Peyer's patch (tissue), 4 donors: ENCODE results near the gene PDZK1IP1.

Experiments used
- POLR2A ChIP-seq, 2 donors: fragments of 450-650 bp; IDR thresholded peaks; one replicate each; pipeline ENCODE4 v1.5.1; 2017; ENCODE audit warnings: antibody characterized with exemption in 2 of 2, mild to moderate bottlenecking in 2 of 2, moderate library complexity in 2 of 2
- TF ChIP-seq, protein P1 (sequence below), 6 experiments: fragments of 450-650 bp in 4 of 6; fragments of 200-600 bp in 2 of 6; sonication (generic) in 1 of 6; IDR thresholded peaks; one replicate each; pipeline ENCODE4 v1.5.1; 2017 to 2019; ENCODE audit warnings: antibody characterized with exemption in 6 of 6, mild to moderate bottlenecking in 3 of 6, moderate library complexity in 1 of 6

DNA sequence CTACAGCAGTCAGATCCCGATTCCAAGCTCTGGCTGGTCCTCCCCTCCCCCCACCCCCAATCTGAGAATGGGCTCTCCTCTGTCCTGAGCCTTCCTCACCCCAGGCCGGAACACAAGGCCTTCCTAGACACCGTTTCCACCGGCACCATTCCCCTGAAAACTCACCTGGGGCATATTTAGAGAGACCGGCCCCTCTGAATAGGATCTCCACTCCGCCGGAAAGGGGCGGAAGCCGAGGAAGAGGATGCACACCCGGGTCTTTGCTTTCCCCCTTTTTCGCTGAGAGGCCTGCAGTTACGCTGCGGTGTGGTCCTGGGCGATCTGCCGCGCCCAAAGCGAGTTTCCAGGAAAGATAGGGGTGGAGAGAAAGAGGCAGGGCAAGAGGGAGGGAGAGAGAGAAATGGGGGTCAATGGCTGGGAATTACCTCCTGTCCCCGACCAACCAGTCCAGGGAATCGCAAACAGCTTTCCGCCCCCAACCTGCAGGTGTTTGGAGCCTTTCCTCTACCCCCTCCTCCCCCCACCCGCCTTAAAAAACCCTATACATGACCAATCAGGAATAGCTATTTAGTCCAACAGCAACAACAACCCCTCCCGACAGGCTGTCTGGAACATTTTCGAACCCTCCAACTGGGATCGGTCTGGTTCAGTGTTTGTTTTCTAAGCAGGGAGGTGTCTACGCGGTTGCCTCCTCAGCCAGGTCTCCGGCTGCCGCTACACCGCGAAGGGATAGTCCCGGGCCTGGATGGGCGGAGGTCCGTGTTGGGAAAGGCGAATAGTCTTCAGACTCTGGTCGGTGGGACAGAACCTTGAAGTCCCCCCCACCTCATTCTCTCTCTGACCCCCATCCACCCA, 39.4 kb upstream of the PDZK1IP1 start:
- TF ChIP-seq, protein P1, sequence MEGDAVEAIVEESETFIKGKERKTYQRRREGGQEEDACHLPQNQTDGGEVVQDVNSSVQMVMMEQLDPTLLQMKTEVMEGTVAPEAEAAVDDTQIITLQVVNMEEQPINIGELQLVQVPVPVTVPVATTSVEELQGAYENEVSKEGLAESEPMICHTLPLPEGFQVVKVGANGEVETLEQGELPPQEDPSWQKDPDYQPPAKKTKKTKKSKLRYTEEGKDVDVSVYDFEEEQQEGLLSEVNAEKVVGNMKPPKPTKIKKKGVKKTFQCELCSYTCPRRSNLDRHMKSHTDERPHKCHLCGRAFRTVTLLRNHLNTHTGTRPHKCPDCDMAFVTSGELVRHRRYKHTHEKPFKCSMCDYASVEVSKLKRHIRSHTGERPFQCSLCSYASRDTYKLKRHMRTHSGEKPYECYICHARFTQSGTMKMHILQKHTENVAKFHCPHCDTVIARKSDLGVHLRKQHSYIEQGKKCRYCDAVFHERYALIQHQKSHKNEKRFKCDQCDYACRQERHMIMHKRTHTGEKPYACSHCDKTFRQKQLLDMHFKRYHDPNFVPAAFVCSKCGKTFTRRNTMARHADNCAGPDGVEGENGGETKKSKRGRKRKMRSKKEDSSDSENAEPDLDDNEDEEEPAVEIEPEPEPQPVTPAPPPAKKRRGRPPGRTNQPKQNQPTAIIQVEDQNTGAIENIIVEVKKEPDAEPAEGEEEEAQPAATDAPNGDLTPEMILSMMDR (IDR thresholded peaks at IDR 0.05) = no peak
- TF ChIP-seq POLR2A (IDR thresholded peaks at IDR 0.05) = no peak
